ENCODE results near the gene TCHH.
"Not testable (repeated sequence)": the region's sequence is repeated elsewhere in the genome, so short reads cannot be mapped to it uniquely, and the experiment has no call there.

Gene TCHH

GRCh38 chr1:152115344-152115743 is at the start of gene TCHH:
TCHH (minus strand) TSS chr1:152115444; CDS start chr1:152114080, 1,364 bp downstream.
- no peak for DNase-seq (ENCODE audit: low read depth in 2 of 2)

GRCh38 chr1:152164517-152165136 is 49.4 kb upstream of the TCHH start:
- DNase-seq (ENCODE audit: low read depth in 2 of 2): no peak

- DNase-seq (ENCODE audit: low read depth in 2 of 2): no peak
Observed at GRCh38 chr1:152162792-152163463, 47.7 kb upstream of the TCHH start.

GRCh38 chr1:152160576-152160975 is 45.3 kb upstream of the TCHH start:
- no peak for DNase-seq (ENCODE audit: low read depth in 2 of 2)

GRCh38 chr1:152159144-152159543 is 43.9 kb upstream of the TCHH start, which contains the start of gene RPTN:
RPTN (minus strand) TSS chr1:152159228; CDS start chr1:152157889, 1,339 bp downstream.
- DNase-seq (ENCODE audit: low read depth in 2 of 2): no peak

- no peak for DNase-seq (ENCODE audit: low read depth in 2 of 2)
Observed at GRCh38 chr1:152153996-152154395, 38.8 kb upstream of the TCHH start.

- DNase-seq (ENCODE audit: low read depth in 2 of 2): no peak
Observed at GRCh38 chr1:152151646-152152045, 36.4 kb upstream of the TCHH start.

- no peak for DNase-seq (ENCODE audit: low read depth in 2 of 2)
Observed at GRCh38 chr1:152148981-152149380, 33.7 kb upstream of the TCHH start.

- no peak for DNase-seq (ENCODE audit: low read depth in 2 of 2)
Observed at GRCh38 chr1:152148051-152148450, 32.8 kb upstream of the TCHH start.

GRCh38 chr1:152145769-152146168 is 30.5 kb upstream of the TCHH start:
- DNase-seq (ENCODE audit: low read depth in 2 of 2): no peak

GRCh38 chr1:152144674-152145183 is 29.5 kb upstream of the TCHH start:
- not testable (repeated sequence) for DNase-seq (ENCODE audit: low read depth in 2 of 2)

- peak in 1 of 2 donors; percentile 31 for DNase-seq (ENCODE audit: low read depth in 2 of 2)
Observed at GRCh38 chr1:152143150-152143887, 28.1 kb upstream of the TCHH start.

GRCh38 chr1:152141971-152142584 is 26.8 kb upstream of the TCHH start:
- no peak for DNase-seq (ENCODE audit: low read depth in 2 of 2)

- DNase-seq (ENCODE audit: low read depth in 2 of 2): no peak
Observed at GRCh38 chr1:152137215-152137614, 22.0 kb upstream of the TCHH start.

- no peak for DNase-seq (ENCODE audit: low read depth in 2 of 2)
Observed at GRCh38 chr1:152130186-152130585, 14.9 kb upstream of the TCHH start.

GRCh38 chr1:152127673-152128072 is 12.4 kb upstream of the TCHH start:
- no peak for DNase-seq (ENCODE audit: low read depth in 2 of 2)

- DNase-seq (ENCODE audit: low read depth in 2 of 2): no peak
Observed at GRCh38 chr1:152125834-152126443, 10.7 kb upstream of the TCHH start.

GRCh38 chr1:152118915-152119314 is 3.7 kb upstream of the TCHH start:
- DNase-seq (ENCODE audit: low read depth in 2 of 2): no peak

- DNase-seq (ENCODE audit: low read depth in 2 of 2): no peak
Observed at GRCh38 chr1:152112885-152113432, 2.3 kb downstream of the TCHH start.

- no peak for DNase-seq (ENCODE audit: low read depth in 2 of 2)
Observed at GRCh38 chr1:152112101-152112884, 3.0 kb downstream of the TCHH start.

All from stimulated activated CD8-positive, alpha-beta memory T cell treated with anti-CD3 and anti-CD28 coated beads, Interleukin-15, amount 100 ng/mL, for 48 hours (primary cell).